Measurements from ENCODE around the gene ENO3.

ENO3 gene

DNA sequence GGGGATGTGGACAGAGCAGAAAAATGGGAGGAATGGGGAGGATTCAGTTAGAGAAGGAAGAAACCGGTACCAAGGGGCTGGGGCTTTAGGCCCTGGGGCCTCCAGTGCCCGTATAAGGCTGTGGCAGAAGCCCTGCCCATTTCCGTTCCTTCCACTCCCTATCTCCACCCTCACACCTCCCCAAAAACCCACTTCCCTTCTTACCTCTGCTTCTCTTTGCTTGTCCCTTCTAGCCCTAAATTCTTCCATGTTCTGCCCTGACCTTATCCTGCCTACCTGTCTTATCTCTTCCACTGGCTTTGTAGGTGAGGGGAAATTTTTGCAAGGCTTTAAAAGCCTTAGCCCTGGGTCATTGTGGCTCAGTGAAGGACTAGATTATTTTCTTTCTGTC, 6.8 kb upstream of the ENO3 start:
- H3K27ac ChIP-seq: peak overlapping the region; percentile 100
- TF ChIP-seq ZFX (IDR thresholded peaks at IDR 0.05; ENCODE audit: borderline replicate concordance) (no peak), CTCF (IDR thresholded peaks at IDR 0.05) (no peak)

GRCh38 chr17:4944554-4945175, 6.3 kb upstream of the ENO3 start:
- H3K27ac ChIP-seq: peak overlapping the region; percentile 100
- no peak for TF ChIP-seq CTCF (IDR thresholded peaks at IDR 0.05)
- no peak for TF ChIP-seq ZFX (IDR thresholded peaks at IDR 0.05; ENCODE audit: borderline replicate concordance)

GRCh38 chr17:4945176-4945943, 5.6 kb upstream of the ENO3 start:
- peak overlapping the region; percentile 100 for H3K27ac ChIP-seq
- TF ChIP-seq CTCF (IDR thresholded peaks at IDR 0.05) (no peak), ZFX (IDR thresholded peaks at IDR 0.05; ENCODE audit: borderline replicate concordance) (no peak)

- no peak for TF ChIP-seq CTCF (IDR thresholded peaks at IDR 0.05)
- no peak for TF ChIP-seq ZFX (IDR thresholded peaks at IDR 0.05; ENCODE audit: borderline replicate concordance)
- H3K27ac ChIP-seq: peak overlapping the region; percentile 100
Observed at GRCh38 chr17:4945944-4946280, 5.0 kb upstream of the ENO3 start.

DNA sequence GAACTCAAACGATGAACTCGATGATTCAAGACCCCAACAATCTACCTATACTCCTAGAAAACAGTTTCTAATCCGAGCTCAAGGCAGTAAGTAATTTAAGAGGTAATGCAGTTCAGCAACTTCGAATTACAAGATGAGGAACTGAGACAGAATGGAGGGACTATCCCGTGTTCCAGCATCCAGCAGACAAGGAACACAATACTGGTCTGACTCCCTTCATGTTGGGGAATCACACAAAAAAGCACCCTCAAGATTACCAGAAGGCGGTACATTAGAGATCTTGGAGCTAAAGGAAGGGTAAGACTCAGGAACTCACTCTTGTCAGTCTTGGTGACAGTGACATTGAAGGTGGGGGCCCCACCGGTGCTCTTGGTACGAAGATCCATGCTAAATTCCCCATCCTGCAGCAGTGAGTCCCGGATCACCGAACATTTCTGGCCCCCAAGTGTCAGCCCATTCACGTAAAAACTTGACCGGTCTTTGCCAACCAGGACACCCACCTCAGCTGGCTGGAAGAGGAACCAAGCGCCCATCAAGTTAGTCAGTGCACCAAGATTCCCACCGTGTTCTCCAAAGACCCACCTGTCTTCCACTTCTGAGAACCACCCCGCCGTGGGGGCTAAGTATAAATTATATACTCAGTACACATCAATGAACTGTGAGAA, 4.5 kb upstream of the ENO3 start:
- TF ChIP-seq CTCF (IDR thresholded peaks at IDR 0.05) (no peak), ZFX (IDR thresholded peaks at IDR 0.05; ENCODE audit: borderline replicate concordance) (no peak)

DNA sequence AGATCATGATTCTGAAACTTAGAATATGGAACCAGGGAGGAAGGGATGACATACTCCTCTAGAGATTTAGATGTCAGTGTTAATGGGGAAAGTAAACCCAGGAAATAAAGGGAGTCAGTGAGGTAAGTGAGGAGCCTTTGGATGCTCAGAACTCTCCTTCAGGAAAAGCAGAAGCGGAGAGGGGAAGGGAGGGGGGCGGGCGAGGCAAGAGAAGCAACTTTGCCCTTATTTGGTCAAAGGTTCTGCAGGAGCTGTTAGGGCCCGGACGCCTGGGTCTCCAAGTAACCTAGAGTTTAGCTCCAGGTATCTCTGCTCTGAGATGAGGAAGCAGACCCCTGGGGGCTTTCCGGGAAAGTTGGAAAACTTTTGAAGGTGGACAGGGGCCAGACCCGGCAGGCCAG, 3.9 kb upstream of the ENO3 start:
- TF ChIP-seq ZFX (IDR thresholded peaks at IDR 0.05; ENCODE audit: borderline replicate concordance) (no peak), CTCF (IDR thresholded peaks at IDR 0.05) (no peak)
- peak overlapping the region; percentile 100 for H3K27ac ChIP-seq

More for the DNA sequence above, 4.5 kb upstream of the ENO3 start:
- peak overlapping the region; percentile 100 for H3K27ac ChIP-seq

All from 22Rv1 (cell line).